Esophagus muscularis mucosa (tissue), 4 donors: ENCODE results near the gene UST. TPM values are rescaled to one million over a fixed set of nuclear protein-coding genes. Genes with fewer than 3 reads are reported as not detected.
"Not testable (repeated sequence)": the region's sequence is repeated elsewhere in the genome, so short reads cannot be mapped to it uniquely, and the experiment has no call there.

Experiments
- DNase-seq: peaks from one replicate; pipeline ENCODE4 v3.0.0-alpha.2; 2017; ENCODE audit errors: extremely low spot score
- H3K27ac ChIP-seq, 4 donors: fragments of 200-600 bp; sonication (generic); replicated peaks in 1 of 4; 1 replicate in 3 of 4; 2 replicates in 1 of 4; pipeline ENCODE4 v1.5.1; 2016 to 2019; ENCODE audit warnings: mild to moderate bottlenecking in 1 of 4
- H3K27me3 ChIP-seq, 4 donors: fragments of 200-600 bp; sonication (generic); one replicate each; pipeline versions ENCODE4 v1.5.1 to v1.6.0; 2016 to 2019
- H3K36me3 ChIP-seq, 4 donors: fragments of 200-600 bp; sonication (generic); one replicate each; pipeline ENCODE4 v1.5.1; 2016 to 2019
- H3K4me1 ChIP-seq, 4 donors: fragments of 200-600 bp; sonication (generic); one replicate each; pipeline ENCODE4 v1.5.1; 2016 to 2019
- H3K4me3 ChIP-seq, 4 donors: fragments of 200-600 bp; sonication (generic); 1 replicate in 2 of 4; 2 replicates in 2 of 4; pipeline ENCODE4 v1.5.1; 2016 to 2019; ENCODE audit warnings: mild to moderate bottlenecking in 4 of 4, moderate library complexity in 1 of 4
- H3K9me3 ChIP-seq, 4 donors: fragments of 200-600 bp; sonication (generic); 1 replicate in 3 of 4; 2 replicates in 1 of 4; pipeline ENCODE4 v1.5.1; 2016 to 2019
- EP300 ChIP-seq: sonication (generic); formaldehyde crosslinking; IDR thresholded peaks from one replicate; pipeline ENCODE4 v1.6.1; 2017; ENCODE audit warnings: antibody characterized with exemption
- POLR2A ChIP-seq: fragments of 450-650 bp; IDR thresholded peaks from one replicate; pipeline ENCODE4 v1.6.1; 2017; ENCODE audit warnings: antibody characterized with exemption, moderate library complexity, mild to moderate bottlenecking, low read depth
- POLR2AphosphoS5 ChIP-seq, 2 donors: sonication (generic); formaldehyde crosslinking; IDR thresholded peaks; one replicate each; pipeline ENCODE4 v1.6.1; 2017; ENCODE audit warnings: antibody characterized with exemption in 2 of 2
- WGBS: methylation state at CpG from one replicate; pipeline ENCODE4 v1.1.5; 2018; 5-methylcytosine and 5-hydroxymethylcytosine counted together
- intact Hi-C: fragments of 100-400 bp; cut with DNase I; formaldehyde crosslinking; loops from one replicate; pipeline ENCODE4 v1.15.1; 2023
- total RNA-seq, 4 donors: library from RNA; depleted of rRNA; stranded (reverse); fragments of >200 nt; gene quantifications; one replicate each; pipeline versions ENCODE4 v1.1.0 to v1.2.1, GENCODE V29; 2016
- TF ChIP-seq, protein P1 (sequence below), 3 experiments: fragments of 200-600 bp in 2 of 3; fragments of 450-650 bp in 1 of 3; sonication (generic) in 2 of 3; IDR thresholded peaks; one replicate each; pipeline ENCODE4 v1.5.1; 2017 to 2019; ENCODE audit warnings: antibody characterized with exemption in 3 of 3, mild to moderate bottlenecking in 2 of 3, moderate library complexity in 1 of 3

The UST gene
- total RNA-seq, 4 donors from 2014 or later = 29.1 to 46.3 (median 32.4) TPM

DNA sequence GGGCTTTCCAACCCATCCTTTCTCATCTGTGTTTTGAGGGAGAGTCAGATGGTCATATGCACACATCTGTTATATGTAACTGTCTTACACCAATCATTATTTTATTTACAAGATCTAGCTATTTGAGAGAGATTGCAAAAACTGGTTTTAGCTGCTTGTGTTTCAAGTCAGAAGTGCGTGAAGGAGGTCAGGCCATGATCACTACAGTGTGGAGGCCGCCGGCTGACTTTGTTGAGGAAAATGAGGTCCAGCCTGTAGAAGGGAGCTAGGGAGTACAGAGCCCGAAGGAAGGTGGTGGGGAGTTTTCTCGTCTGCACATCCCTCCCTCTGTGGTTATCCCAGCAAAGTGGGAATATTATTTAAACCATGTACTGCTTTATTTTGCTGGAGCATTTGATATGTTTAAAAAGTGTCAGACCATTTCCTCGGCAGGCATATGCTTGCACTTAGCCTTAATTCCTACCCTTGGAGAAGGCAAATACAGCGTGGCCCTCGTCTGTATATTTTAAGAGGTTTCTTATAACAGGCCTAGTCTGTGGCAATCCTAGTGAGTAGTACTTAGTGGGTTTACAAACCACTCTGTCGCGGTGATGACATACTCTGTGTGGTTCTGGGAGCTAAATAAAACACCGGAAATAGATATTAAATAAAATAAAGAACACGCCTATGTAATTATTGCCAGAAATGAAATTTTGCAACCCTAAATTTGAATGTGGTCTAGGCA, 95.6 kb downstream of the UST start:
- Histone ChIP-seq H3K27ac (no peak overlapping the region), H3K36me3 (no peaks in the 10 kb centered on the region), H3K4me3 (no peak overlapping the region), H3K9me3 (no peaks in the 10 kb centered on the region), H3K4me1 (peaks cover 5 to 8% (median 8%) of the 10 kb centered on the region in 4 donors), H3K27me3 (no peaks in the 10 kb centered on the region)
- intact Hi-C loops = no loop called here
- WGBS = 83% methylated on average over 12 of the region's 12 CpGs
- DNase-seq = peak; percentile 66
- TF ChIP-seq, protein P1, sequence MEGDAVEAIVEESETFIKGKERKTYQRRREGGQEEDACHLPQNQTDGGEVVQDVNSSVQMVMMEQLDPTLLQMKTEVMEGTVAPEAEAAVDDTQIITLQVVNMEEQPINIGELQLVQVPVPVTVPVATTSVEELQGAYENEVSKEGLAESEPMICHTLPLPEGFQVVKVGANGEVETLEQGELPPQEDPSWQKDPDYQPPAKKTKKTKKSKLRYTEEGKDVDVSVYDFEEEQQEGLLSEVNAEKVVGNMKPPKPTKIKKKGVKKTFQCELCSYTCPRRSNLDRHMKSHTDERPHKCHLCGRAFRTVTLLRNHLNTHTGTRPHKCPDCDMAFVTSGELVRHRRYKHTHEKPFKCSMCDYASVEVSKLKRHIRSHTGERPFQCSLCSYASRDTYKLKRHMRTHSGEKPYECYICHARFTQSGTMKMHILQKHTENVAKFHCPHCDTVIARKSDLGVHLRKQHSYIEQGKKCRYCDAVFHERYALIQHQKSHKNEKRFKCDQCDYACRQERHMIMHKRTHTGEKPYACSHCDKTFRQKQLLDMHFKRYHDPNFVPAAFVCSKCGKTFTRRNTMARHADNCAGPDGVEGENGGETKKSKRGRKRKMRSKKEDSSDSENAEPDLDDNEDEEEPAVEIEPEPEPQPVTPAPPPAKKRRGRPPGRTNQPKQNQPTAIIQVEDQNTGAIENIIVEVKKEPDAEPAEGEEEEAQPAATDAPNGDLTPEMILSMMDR (IDR thresholded peaks at IDR 0.05) = no peak
- TF ChIP-seq EP300 (no peak), POLR2A (no peak), POLR2AphosphoS5 (IDR thresholded peaks at IDR 0.05) (no peak)

DNA sequence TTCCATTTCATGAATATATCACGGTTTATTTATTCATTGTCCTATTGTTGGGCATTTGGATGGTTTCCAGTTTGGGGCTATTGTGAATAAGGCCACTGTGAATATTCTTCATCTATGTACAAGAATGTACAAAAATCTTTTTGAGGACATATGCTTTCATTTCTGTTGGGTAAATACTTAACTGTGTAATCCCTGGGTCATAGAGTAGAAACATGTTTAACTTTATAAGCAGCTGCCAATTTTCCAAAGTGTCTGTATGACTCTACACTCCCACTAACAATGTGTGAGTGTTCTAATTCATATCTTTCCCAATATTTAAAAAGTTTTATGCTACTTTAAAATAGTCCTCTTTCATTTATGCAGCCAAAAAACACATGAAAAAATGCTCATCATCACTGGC, 98.6 kb downstream of the UST start:
- intact Hi-C loops = no loop called here
- Histone ChIP-seq H3K27me3 (no peaks in the 10 kb centered on the region), H3K9me3 (no peaks in the 10 kb centered on the region), H3K27ac (no peak overlapping the region), H3K4me1 (peaks cover 11 to 28% (median 16%) of the 10 kb centered on the region in 4 donors), H3K4me3 (no peak overlapping the region), H3K36me3 (no peaks in the 10 kb centered on the region)
- no peak for DNase-seq
- TF ChIP-seq POLR2AphosphoS5 (IDR thresholded peaks at IDR 0.05) (no peak), POLR2A (no peak), EP300 (no peak)
- TF ChIP-seq, protein P1 (IDR thresholded peaks at IDR 0.05) = no peak
- 89% methylated on average over 1 of the region's 1 CpG for WGBS

DNA sequence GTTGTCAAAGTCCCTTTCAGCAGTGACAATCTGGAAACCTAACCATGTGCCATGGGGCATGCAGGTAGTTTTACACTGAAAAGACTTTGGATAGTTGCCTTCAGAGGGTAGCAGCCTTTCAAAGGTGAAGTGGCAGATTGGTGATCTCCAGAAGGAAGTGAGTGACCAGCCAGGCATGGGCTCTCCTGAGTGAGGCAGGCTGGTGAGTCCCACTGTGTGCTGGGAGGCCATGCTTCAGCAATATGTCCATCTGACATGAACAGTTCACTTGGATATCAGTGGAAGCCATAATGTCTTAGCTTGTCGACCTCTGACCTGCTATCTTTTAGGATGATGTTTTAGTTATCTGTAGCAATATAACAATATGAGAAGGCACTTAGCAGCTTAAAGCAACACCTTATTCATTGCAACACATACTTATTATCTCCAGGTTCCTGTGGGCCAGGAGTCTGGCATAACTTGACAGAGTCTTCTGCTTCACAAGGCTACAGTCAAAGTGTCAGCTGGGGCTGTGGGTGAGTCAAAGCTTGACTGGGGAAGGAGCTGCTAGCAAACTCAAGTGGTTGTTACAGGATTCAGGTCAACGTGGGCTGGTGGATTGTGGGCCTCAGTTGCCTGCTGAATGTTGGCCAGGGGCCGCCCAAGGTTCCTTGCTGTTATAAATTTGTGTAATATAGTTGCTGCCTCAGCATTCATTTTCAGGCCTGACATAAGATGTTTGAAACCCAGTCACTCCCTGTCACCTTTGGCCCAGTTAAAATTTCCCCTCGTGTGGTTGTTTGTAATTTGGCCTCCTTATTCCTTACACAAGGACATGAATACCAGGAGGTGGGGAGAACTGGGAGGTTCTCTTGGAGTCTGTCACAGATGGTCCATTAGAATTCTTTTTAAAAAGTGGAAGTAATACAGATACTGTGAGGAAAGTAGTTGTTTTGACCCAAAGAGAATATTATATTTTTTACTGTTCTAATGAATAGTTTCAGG, 100.2 kb downstream of the UST start:
- Histone ChIP-seq H3K4me1 (peaks cover 11 to 28% (median 16%) of the 10 kb centered on the region in 4 donors), H3K36me3 (no peaks in the 10 kb centered on the region), H3K9me3 (no peaks in the 10 kb centered on the region), H3K27me3 (no peaks in the 10 kb centered on the region), H3K4me3 (no peak overlapping the region), H3K27ac (peak overlapping the region in 1 of 4 donors; percentile 6)
- intact Hi-C loops = no loop called here
- TF ChIP-seq, protein P1 (IDR thresholded peaks at IDR 0.05) = no peak
- TF ChIP-seq POLR2A (no peak), EP300 (no peak), POLR2AphosphoS5 (IDR thresholded peaks at IDR 0.05) (no peak)
- WGBS = 61% methylated on average over 3 of the region's 4 CpGs
- peak; percentile 83 for DNase-seq

DNA sequence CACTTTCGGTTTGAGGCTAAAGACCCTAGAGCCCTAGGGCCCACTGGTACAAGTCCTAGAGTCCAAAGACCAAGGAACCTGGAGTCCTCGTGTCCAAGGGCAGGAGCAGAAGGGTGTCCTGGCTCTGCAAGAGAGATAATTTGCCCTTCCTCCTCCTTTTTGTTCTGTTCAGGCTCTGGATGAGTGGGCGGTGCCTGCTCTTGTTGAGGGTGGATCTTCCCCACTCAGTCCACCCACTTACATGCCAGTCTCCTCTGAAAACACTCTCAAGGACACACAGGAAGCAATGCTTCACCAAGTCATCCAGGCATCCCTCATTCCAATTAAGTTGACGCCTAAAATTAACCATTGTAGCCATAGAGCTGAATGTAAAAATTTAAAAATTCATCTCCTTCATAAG, 102.1 kb downstream of the UST start:
- no peak overlapping the region for H3K27ac ChIP-seq
- H3K9me3 ChIP-seq = no peaks in the 10 kb centered on the region
- TF ChIP-seq POLR2A = no peak
- TF ChIP-seq POLR2AphosphoS5 (IDR thresholded peaks at IDR 0.05) = no peak
- no peak for TF ChIP-seq EP300
- TF ChIP-seq, protein P1 (IDR thresholded peaks at IDR 0.05) = no peak
- DNase-seq = no peak
- no peaks in the 10 kb centered on the region for H3K27me3 ChIP-seq
- 87% methylated on average over 4 of the region's 4 CpGs for WGBS
- H3K4me3 ChIP-seq = no peak overlapping the region
- H3K4me1 ChIP-seq = peaks cover 14 to 31% (median 17%) of the 10 kb centered on the region in 4 donors
- intact Hi-C loops = no loop called here
- H3K36me3 ChIP-seq = no peaks in the 10 kb centered on the region

DNA sequence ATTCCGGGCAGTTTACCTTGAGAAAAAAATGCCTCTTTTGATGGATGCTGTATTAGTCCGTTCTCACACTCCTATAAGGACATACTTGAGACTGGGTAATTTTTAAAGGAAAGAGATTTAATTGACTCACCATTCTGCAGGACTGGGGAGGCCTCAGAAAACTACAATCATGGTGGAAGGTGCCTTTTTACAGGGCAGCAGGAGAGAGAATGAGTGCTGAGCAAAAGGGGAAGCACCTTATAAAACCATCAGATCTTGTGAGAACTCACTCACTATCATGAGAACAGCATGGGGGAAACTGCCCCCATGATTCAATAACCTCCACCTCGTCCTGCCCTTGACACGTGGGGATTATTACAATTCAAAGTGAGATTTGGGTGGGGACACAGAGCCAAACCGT, 102.6 kb downstream of the UST start:
- H3K9me3 ChIP-seq, H3K27ac ChIP-seq, intact Hi-C loops, H3K36me3 ChIP-seq, H3K4me3 ChIP-seq, H3K27me3 ChIP-seq: not testable (repeated sequence)
- WGBS = 89% methylated on average over 5 of the region's 5 CpGs
- H3K4me1 ChIP-seq = peaks cover 14 to 36% (median 22%) of the 10 kb centered on the region in 4 donors
- peak; percentile 14 for DNase-seq
